ENCODE measurements around the gene TRDN.

DNA sequence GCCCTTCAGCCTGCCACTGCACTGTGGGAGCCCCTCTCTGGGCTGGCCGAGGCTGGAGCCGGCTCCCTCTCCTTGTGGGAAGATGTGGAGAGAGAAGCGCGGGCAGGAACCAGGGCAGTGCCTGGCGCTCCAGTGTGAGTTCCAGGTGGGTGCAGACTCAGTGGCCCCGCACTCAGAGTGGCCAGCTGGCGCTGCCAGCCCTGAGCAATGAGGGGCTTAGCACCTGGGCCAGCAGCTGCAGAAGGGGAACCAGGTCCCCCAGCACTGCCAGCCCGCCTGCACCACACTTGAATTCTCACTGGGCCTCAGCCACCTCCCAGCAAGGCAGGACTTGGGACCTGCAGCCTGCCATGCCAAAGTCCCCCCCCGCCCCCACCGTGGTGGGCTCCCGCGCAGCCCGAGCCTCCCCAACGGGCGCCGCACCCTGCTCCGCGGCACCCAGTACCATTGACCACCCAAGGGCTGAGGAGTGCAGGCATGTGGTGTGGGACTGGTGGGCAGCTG is 434.8 kb downstream of the TRDN start:
- TF ChIP-seq, protein P1, sequence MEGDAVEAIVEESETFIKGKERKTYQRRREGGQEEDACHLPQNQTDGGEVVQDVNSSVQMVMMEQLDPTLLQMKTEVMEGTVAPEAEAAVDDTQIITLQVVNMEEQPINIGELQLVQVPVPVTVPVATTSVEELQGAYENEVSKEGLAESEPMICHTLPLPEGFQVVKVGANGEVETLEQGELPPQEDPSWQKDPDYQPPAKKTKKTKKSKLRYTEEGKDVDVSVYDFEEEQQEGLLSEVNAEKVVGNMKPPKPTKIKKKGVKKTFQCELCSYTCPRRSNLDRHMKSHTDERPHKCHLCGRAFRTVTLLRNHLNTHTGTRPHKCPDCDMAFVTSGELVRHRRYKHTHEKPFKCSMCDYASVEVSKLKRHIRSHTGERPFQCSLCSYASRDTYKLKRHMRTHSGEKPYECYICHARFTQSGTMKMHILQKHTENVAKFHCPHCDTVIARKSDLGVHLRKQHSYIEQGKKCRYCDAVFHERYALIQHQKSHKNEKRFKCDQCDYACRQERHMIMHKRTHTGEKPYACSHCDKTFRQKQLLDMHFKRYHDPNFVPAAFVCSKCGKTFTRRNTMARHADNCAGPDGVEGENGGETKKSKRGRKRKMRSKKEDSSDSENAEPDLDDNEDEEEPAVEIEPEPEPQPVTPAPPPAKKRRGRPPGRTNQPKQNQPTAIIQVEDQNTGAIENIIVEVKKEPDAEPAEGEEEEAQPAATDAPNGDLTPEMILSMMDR (IDR thresholded peaks at IDR 0.05; ENCODE audit: poor library complexity): no peak
- no peak for TF ChIP-seq EZH2phosphoT487 (IDR thresholded peaks at IDR 0.05; ENCODE audit: low read depth, severe bottlenecking, unreplicated experiment)
